Measurements from ENCODE around the gene PPIL6. TPM values are rescaled to one million over a fixed set of nuclear protein-coding genes. Genes with fewer than 3 reads are reported as not detected.

PPIL6 gene
- under 1 TPM; 0.17 to 0.22 TPM for total RNA-seq

DNA sequence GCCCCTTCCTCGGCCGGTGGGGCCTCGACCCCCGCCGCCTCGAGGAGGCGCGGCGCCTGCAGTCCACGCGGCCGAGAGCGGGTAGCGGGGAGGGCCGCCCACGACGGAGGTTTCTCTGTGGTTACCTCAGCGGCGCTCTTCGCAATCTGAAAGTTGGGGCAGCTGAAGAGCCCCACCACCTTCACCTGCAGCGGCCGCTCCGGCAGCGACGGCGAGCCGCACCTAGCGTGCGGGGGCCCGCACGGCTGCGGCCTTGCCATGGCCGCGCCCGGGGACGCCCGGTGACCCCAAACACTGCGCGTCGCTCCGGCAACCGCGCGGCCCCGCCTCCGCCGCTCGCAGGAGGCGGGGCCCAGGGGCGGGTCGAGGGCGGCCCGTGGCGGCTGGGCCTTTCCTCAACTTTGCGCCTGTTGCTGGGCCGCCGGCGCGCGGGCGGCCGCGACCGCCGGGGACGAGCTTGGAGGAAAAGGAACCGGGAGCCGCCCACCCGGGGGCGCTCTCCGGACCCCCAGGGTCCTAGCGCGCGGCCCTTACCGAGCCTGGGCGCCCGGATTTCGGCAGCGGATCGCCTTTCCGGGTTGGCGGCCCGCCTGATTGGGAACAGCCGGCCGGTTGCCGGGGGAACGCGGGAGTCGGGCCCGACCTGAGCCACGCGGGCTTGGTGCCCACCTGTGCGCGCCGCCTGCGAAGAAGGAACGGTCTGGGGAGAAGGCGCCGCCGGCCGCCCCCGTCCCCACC lies at the start of gene PPIL6, which contains the start of gene SMPD2:
Gene PPIL6 (minus strand): TSS at position 298 of the 738 bp plus-strand sequence. CDS start 38 bp downstream, at position 260.
Gene SMPD2 (plus strand): TSS at position 394 of the 738 bp plus-strand sequence. CDS start 398 bp downstream, outside the sequence.
- ChIA-PET CTCF (interaction anchor here (0.8 to 9.1 kb wide), 5 partner anchors 15 to 162 kb away, joined by 3 to 81 read pairs (median 3); partner anchors contain the start of gene MICAL1), POLR2A (no interaction called here)
- Mint-ChIP-seq H3K36me3 (ENCODE audit: low read depth) (peaks cover 26% of the 10 kb centered on the region), H3K27me3 (peaks cover 5% of the 10 kb centered on the region), H3K4me3 (peak within 1 kb of the TSS; percentile 88), H3K4me1 (peaks cover 27% of the 10 kb centered on the region), H3K9me3 (no peaks in the 10 kb centered on the region), H3K27ac (peak within 1 kb of the TSS; percentile 89)
- DNase-seq: peak; percentile 78

DNA sequence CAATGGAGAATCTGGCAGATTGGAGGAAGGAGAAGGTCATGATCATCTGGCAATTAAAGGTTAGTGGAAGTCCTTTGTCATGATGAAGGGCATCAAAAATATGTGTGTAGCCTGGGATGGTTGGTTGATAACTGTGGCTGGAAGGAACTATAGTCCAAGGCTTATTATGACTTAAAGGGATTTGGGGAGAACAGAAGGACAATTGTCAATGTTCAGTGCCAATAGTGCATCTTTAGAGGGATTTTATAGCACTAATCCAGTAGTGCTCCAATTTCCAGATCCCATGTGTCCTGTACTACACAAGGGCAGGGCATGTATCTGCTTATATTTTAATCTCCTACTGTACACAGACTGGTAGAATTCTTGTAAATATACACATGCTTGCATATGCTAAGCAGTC lies 47.6 kb upstream of the PPIL6 start:
- DNase-seq: no peak
- Mint-ChIP-seq H3K27ac (no peak overlapping the region), H3K4me1 (peaks cover 31% of the 10 kb centered on the region), H3K36me3 (ENCODE audit: low read depth) (peaks cover 2% of the 10 kb centered on the region), H3K4me3 (no peak overlapping the region), H3K27me3 (peaks cover 3% of the 10 kb centered on the region), H3K9me3 (no peaks in the 10 kb centered on the region)
- ChIA-PET POLR2A (interaction anchor here (0.6 kb wide), 1 partner anchor 44 kb away, joined by 3 read pairs; no protein-coding TSS in a partner anchor), CTCF (interaction anchor here (0.6 kb wide), 1 partner anchor 39 kb away, joined by 3 read pairs; no protein-coding TSS in a partner anchor)

DNA sequence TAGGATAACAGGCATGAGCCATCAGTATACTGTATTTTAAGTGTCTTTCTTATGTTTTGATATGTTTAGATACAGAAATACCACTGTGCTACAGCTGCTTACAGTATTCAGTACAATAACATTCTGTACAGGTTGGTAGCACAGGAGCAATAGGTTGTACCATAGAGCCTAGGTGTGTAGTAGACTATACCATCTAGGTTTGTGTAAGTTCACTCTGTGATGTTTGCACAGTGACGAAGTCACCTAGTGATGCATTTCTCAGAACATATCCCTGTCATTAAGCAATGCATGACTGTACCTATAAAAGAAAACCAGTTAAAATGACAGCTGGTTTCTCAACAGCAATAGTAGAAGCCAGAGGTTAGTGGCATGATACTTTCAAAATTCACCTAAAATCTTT lies 45.6 kb upstream of the PPIL6 start:
- no peak for DNase-seq
- Mint-ChIP-seq H3K36me3 (ENCODE audit: low read depth) (peaks cover 15% of the 10 kb centered on the region), H3K4me1 (peaks cover 34% of the 10 kb centered on the region), H3K27me3 (peaks cover 3% of the 10 kb centered on the region), H3K4me3 (no peak overlapping the region), H3K9me3 (no peaks in the 10 kb centered on the region), H3K27ac (peak overlapping the region; percentile 58)
- POLR2A ChIA-PET: no interaction called here
- CTCF ChIA-PET: interaction anchor here (0.7 to 2.4 kb wide), 3 partner anchors 10 to 210 kb away, joined by 3 to 15 read pairs (median 3); no protein-coding TSS in a partner anchor

DNA sequence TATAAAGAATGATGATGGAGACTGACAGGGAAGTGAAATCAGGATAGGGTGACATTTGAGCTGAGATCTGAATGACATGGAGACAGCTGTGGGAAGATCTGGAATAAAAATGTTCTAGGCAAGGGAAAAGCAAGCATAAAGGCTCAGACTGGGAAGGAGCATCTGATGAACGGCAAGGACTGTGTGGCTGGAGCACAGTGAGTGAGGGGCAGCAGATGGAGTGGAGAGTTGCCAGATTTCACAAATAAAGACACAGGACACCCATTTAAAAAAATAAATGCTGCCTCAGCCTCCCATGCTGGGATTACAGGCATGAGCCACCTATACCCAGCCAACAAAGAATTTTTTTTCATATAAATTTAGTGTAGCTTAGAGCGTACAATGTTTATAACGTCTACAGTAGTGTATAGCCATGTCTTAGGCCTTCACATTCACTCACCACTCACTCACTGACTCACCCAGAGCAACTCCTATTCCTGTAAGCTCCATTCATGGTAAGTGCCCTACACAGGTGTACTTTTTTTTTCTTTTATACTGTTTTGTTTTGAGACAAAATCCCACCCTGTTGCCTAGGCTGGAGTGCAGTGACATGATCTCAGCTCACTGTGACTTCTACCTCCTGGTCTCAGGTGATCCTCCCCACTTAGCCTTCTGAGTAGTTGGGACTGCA lies 45.0 kb upstream of the PPIL6 start:
- Mint-ChIP-seq H3K4me1 (peaks cover 35% of the 10 kb centered on the region), H3K9me3 (no peaks in the 10 kb centered on the region), H3K27ac (peak overlapping the region; percentile 58), H3K4me3 (no peak overlapping the region), H3K36me3 (ENCODE audit: low read depth) (peaks cover 21% of the 10 kb centered on the region), H3K27me3 (peaks cover 3% of the 10 kb centered on the region)
- CTCF ChIA-PET: interaction anchor here (0.7 to 2.4 kb wide), 5 partner anchors 10 to 542 kb away, joined by 3 to 15 read pairs (median 3); no protein-coding TSS in a partner anchor
- POLR2A ChIA-PET: no interaction called here
- DNase-seq: no peak

DNA sequence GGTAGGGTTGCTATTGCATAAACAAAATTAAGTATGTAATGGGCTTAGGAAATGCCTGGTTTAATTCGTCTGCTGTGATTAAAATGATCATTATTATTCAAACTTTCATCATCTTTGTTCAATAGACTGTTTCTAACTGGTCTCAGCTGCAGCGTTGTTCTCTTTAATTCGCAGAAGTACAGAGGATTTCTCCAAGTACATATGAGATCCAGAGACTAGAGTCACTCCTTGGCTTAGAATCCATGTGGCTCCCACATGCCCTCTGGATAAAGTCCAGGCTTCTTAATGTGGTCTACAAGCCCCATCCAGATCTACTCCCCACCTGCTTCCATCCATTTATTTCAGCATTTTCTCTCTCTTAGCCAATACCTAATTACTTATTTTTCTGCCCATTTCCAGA lies 43.7 kb upstream of the PPIL6 start:
- Mint-ChIP-seq H3K4me3 (peak overlapping the region; percentile 68), H3K27ac (peak overlapping the region; percentile 76), H3K27me3 (peaks cover 3% of the 10 kb centered on the region), H3K4me1 (peaks cover 37% of the 10 kb centered on the region), H3K36me3 (ENCODE audit: low read depth) (peaks cover 31% of the 10 kb centered on the region), H3K9me3 (no peaks in the 10 kb centered on the region)
- ChIA-PET POLR2A (no interaction called here), CTCF (interaction anchor here (0.5 to 2.4 kb wide), 3 partner anchors 12 to 992 kb away, joined by 3 to 15 read pairs (median 4); no protein-coding TSS in a partner anchor)
- no peak for DNase-seq

DNA sequence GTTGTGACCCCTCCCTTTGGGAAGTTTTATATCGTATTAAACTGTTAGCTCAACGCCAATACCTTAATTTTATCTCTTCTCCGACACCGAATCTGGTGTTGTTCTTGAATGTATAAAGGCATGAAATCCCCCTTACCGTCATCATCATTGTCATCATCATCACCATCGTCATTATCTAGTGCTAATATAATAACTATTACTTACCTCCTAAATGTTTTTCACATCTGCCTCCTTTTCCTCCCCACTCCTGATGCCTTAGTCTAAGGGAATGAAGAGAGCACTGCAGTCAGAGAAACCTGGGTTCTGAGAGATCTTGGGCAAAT lies 43.3 kb upstream of the PPIL6 start:
- peaks cover 42% of the 10 kb centered on the region for H3K4me1 Mint-ChIP-seq
- ChIA-PET POLR2A (no interaction called here), CTCF (interaction anchor here (2.4 kb wide), 1 partner anchor 12 kb away, joined by 15 read pairs; no protein-coding TSS in a partner anchor)

DNA sequence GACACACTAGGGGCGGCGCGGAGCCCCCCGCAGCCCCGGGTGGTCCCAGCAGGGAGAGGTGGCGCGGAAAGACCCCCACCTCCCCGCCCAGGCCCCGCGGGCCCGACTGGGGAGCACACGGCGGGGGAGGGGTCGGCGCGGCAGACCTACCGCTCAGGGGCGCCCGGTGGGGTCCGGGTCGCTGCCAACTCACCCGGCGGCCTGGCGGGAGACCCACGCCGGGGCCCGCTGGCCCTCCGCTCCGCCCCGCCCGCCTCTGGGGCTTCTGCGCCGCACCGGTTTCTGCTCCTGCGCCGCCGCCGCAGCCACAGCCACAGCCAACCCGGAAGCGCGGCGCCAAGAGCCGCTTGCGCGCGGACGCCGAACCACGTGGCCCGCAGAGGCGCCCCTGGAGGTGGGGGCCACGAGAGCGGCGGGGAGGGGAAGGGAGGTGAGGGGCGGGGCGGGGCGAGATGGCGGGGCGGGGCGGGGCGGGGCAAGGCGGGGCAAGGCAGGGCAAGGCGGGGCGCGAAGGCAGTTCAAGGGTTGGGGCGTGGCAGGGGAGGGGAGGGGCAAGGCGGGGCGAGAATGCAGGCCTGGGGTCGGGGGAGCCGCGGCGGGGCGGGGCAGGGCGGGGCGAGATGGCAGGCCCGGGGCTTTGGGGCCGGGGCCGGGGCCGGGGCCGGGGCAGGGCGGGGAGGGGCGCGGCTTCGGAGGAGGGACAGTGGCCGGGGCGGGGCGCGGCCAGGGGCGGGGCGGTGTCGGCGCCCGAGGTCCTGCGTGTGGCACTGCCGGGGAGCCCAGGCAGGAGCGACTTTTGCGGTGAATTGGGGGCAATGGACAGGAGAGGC lies 42.7 kb upstream of the PPIL6 start, which contains the start of gene ZBTB24:
Gene ZBTB24 (minus strand): TSS at position 315 of the 830 bp plus-strand sequence. CDS start 1,193 bp downstream, outside the sequence.
- peak; percentile 88 for DNase-seq
- Mint-ChIP-seq H3K27me3 (peaks cover 3% of the 10 kb centered on the region), H3K27ac (peak within 1 kb of the TSS; percentile 95), H3K36me3 (ENCODE audit: low read depth) (peaks cover 41% of the 10 kb centered on the region), H3K4me3 (peak within 1 kb of the TSS; percentile 97), H3K9me3 (no peaks in the 10 kb centered on the region), H3K4me1 (peaks cover 47% of the 10 kb centered on the region)
- ChIA-PET POLR2A (interaction anchor here (0.9 to 1.5 kb wide), 3 partner anchors 29 to 40 kb away, joined by 3 to 7 read pairs (median 3); no protein-coding TSS in a partner anchor), CTCF (interaction anchor here (0.9 to 1.7 kb wide), 3 partner anchors 13 to 24 kb away, joined by 4 to 5 read pairs (median 5); no protein-coding TSS in a partner anchor)

More for the DNA sequence above, 43.3 kb upstream of the PPIL6 start:
- H3K9me3 Mint-ChIP-seq: no peaks in the 10 kb centered on the region
- peaks cover 3% of the 10 kb centered on the region for H3K27me3 Mint-ChIP-seq
- peak overlapping the region; percentile 68 for H3K4me3 Mint-ChIP-seq
- H3K36me3 Mint-ChIP-seq (ENCODE audit: low read depth): peaks cover 35% of the 10 kb centered on the region
- H3K27ac Mint-ChIP-seq: peak overlapping the region; percentile 76
- no peak for DNase-seq

DNA sequence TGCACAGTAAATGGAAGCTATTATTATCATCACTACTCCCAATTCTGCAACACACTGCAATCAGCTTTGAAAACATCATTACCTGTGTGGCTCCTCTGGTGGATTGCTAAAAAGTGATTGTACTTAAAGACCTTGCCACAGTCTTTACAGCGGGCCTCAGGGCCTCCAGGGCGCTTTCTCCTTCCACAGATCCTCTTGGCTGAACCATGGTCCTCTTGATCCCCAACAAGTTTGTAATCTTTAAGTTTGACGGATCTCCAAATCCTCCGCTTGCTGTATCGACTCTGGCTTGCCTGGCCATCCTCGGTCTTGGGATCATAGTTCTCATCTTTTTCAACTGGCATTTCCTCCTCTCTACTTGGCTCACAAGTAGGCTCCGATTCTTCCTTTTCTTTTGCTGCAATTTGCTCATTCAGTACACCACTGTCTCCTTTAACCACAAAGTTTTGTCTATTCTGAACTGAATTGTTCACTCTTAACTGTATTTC lies 40.6 kb upstream of the PPIL6 start:
- no peak for DNase-seq
- no peaks in the 10 kb centered on the region for H3K27me3 Mint-ChIP-seq
- H3K36me3 Mint-ChIP-seq (ENCODE audit: low read depth): peaks cover 57% of the 10 kb centered on the region
- CTCF ChIA-PET: interaction anchor here (0.9 to 1.5 kb wide), 5 partner anchors 8 to 35 kb away, joined by 3 to 5 read pairs (median 3); no protein-coding TSS in a partner anchor
- H3K27ac Mint-ChIP-seq: peak overlapping the region; percentile 95
- POLR2A ChIA-PET: interaction anchor here (0.6 kb wide), 1 partner anchor 110 kb away, joined by 4 read pairs; no protein-coding TSS in a partner anchor
- peak overlapping the region; percentile 97 for H3K4me3 Mint-ChIP-seq
- H3K9me3 Mint-ChIP-seq: no peaks in the 10 kb centered on the region
- peaks cover 66% of the 10 kb centered on the region for H3K4me1 Mint-ChIP-seq

DNA sequence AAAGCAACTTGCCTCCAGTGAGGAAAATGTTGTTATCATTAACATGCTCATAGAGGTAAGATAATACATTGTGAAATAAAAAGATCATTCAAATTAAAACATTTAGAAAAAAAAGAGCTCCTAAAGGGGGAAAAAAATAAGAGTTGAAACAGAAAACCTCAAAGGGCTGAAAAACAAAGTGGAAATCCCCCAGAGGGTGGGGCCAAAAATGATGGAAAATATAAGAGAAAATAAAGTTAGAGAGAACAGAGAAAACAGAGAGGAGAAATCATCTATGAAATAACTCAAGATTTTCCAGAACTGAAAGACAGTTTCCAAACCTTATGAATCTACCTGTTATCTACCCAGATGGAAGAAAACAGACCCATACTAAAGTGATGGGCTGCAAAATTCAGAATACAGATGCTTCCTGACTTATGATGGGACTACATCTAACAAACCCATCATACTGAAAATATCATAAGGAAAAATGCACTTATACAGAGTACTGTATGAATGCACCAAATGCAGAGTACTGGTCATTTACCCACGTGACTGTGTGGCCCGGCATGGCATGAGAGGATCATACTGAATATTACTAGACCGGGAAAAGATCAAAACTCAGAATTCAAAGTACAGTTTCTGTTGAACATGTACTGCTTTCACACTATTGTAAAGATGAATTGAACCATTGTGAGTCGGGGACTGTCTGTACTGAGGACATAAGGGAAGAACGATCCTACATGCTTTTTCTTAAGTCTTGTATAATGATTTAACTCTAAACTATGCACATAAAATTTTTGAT lies 38.6 kb upstream of the PPIL6 start:
- Mint-ChIP-seq H3K27me3 (no peaks in the 10 kb centered on the region), H3K27ac (peak overlapping the region; percentile 82), H3K36me3 (ENCODE audit: low read depth) (peaks cover 76% of the 10 kb centered on the region), H3K9me3 (no peaks in the 10 kb centered on the region), H3K4me1 (peaks cover 71% of the 10 kb centered on the region), H3K4me3 (peak overlapping the region; percentile 77)
- ChIA-PET CTCF (interaction anchor here (0.6 to 1.5 kb wide), 7 partner anchors 10 to 1167 kb away, joined by 3 to 5 read pairs (median 3); no protein-coding TSS in a partner anchor), POLR2A (interaction anchor here (0.7 kb wide), 1 partner anchor 22 kb away, joined by 3 read pairs; no protein-coding TSS in a partner anchor)
- DNase-seq: no peak

DNA sequence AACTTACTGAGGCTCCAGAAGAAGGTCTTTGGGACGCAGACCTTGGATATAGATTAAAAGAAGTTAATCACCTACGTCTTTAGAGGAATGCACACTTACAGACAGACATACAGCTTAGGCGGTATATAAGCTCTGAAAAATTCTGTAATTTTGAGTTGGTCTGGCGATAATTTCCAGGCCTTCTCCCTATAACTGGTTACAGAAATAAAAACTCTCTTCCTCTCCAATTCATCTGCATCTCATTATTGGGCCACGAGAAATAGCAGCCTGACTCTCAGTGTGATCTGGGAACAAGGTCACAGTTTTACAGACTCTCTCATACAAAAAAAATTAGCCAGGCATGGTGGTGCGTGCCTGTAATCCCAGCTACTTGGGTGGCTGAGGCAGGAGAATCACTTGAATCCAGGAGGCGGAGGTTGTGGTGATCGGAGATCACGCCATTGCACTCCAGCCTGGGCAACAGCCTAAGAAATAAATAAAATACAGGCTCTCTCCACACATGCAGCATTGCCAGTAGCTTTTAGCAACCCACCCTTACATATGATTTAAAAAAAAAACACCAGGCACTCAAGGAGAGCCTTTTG lies 37.9 kb upstream of the PPIL6 start:
- Mint-ChIP-seq H3K4me3 (peak overlapping the region; percentile 77), H3K36me3 (ENCODE audit: low read depth) (peaks cover 83% of the 10 kb centered on the region), H3K27me3 (no peaks in the 10 kb centered on the region), H3K27ac (peak overlapping the region; percentile 82), H3K9me3 (no peaks in the 10 kb centered on the region), H3K4me1 (peaks cover 73% of the 10 kb centered on the region)
- POLR2A ChIA-PET: interaction anchor here (0.7 kb wide), 1 partner anchor 22 kb away, joined by 3 read pairs; no protein-coding TSS in a partner anchor
- CTCF ChIA-PET: interaction anchor here (0.6 to 0.7 kb wide), 3 partner anchors 34 to 1167 kb away, joined by 3 to 4 read pairs (median 3); no protein-coding TSS in a partner anchor
- DNase-seq: no peak

DNA sequence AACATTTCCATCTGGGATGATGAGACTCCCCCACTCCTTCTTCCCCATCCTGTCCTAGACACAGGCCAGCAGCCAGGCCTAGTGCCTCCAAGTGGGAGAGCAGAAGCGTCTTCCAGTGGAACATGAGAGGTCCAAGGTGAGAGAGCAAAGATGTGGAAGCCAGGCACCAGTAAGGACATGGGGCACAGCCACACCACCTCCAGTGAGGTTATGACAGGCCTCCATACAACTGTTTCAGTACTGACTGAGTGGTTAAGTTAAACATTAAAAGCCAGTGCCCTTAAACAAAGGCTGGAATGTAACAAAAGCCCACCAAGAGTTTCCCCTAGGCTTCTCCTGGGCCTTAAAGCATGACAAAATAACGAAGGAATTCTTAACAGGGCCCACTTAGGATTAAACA lies 37.3 kb upstream of the PPIL6 start:
- peak overlapping the region; percentile 80 for H3K27ac Mint-ChIP-seq
- H3K36me3 Mint-ChIP-seq (ENCODE audit: low read depth): peaks cover 88% of the 10 kb centered on the region
- peaks cover 78% of the 10 kb centered on the region for H3K4me1 Mint-ChIP-seq
- H3K27me3 Mint-ChIP-seq: no peaks in the 10 kb centered on the region
- DNase-seq: no peak
- H3K4me3 Mint-ChIP-seq: peak overlapping the region; percentile 77
- H3K9me3 Mint-ChIP-seq: no peaks in the 10 kb centered on the region
- ChIA-PET POLR2A (no interaction called here), CTCF (interaction anchor here (0.7 kb wide), 1 partner anchor 33 kb away, joined by 3 read pairs; no protein-coding TSS in a partner anchor)

Measured in activated CD4-positive, alpha-beta T cell treated with anti-CD3 and anti-CD28 coated beads, Interleukin-2, amount 10 ng/mL, durations not matched to agents 7 days and 5 days (primary cell).